ENCODE measurements around the gene TSEN15. TPM values are rescaled to one million over a fixed set of nuclear protein-coding genes. Genes with fewer than 3 reads are reported as not detected.

TSEN15 gene
- total and polyA plus RNA-seq, 5 experiments from 2014 or later, result 46.1 to 63.8 (median 48.7) TPM

- peaks cover 5 to 29% (median 14%) of the 10 kb centered on the region in 5 donors for H3K27me3 Mint-ChIP-seq
Measured at GRCh38 chr1:184049291-184049690, 2.2 kb upstream of the TSEN15 start.

GRCh38 chr1:184049836-184050468, 1.6 kb upstream of the TSEN15 start:
- Mint-ChIP-seq H3K9me3 (no peaks in the 10 kb centered on the region), H3K36me3 (peaks cover 0 to 13% (median 10%) of the 10 kb centered on the region in 3 donors), H3K27ac (peak overlapping the region in 6 of 10 donors; percentile 16 to 100 (median 76)), H3K4me3 (peak overlapping the region in 8 of 10 donors; percentile 8 to 99 (median 62)), H3K27me3 (peaks cover 5 to 29% (median 14%) of the 10 kb centered on the region in 5 donors), H3K4me1 (peaks cover 18 to 40% (median 37%) of the 10 kb centered on the region in 4 donors)
- no peak for DNase-seq
- POLR2A ChIA-PET, result interaction anchor here (2.0 kb wide), 1 partner anchor 93 kb away, joined by 26 read pairs; no protein-coding TSS in a partner anchor
- no peak for ATAC-seq

More at GRCh38 chr1:184049291-184049690, 2.2 kb upstream of the TSEN15 start:
- H3K36me3 Mint-ChIP-seq, result peaks cover 0 to 12% (median 5%) of the 10 kb centered on the region in 3 donors
- H3K4me3 Mint-ChIP-seq, result no peak overlapping the region
- H3K9me3 Mint-ChIP-seq, result no peaks in the 10 kb centered on the region
- no peak overlapping the region for H3K27ac Mint-ChIP-seq
- POLR2A ChIA-PET, result no interaction called here
- no peak for ATAC-seq
- peaks cover 16 to 36% (median 34%) of the 10 kb centered on the region in 4 donors for H3K4me1 Mint-ChIP-seq
- DNase-seq, result no peak

GRCh38 chr1:184050636-184051035, 894 bp upstream of the TSEN15 start:
- Mint-ChIP-seq H3K27me3 (peaks cover 5 to 29% (median 12%) of the 10 kb centered on the region in 5 donors), H3K4me1 (peaks cover 19 to 41% (median 39%) of the 10 kb centered on the region in 4 donors), H3K9me3 (no peaks in the 10 kb centered on the region), H3K27ac (peak overlapping the region; percentile 92 to 100 (median 96)), H3K4me3 (peak overlapping the region; percentile 95 to 100 (median 98)), H3K36me3 (peaks cover 0 to 17% (median 14%) of the 10 kb centered on the region in 3 donors)
- POLR2A ChIA-PET, result interaction anchor here (0.8 to 2.0 kb wide), 5 partner anchors 8 to 578 kb away, joined by 3 to 26 read pairs (median 4); partner anchors contain the start of gene SMG7
- no peak for ATAC-seq
- no peak for DNase-seq

GRCh38 chr1:184051138-184051484, 419 bp upstream of the TSEN15 start:
- no peak for DNase-seq
- H3K27ac Mint-ChIP-seq, result peak overlapping the region; percentile 92 to 100 (median 96)

GRCh38 chr1:184052194-184052559, 647 bp downstream of the TSEN15 start:
- DNase-seq, result no peak
- H3K27me3 Mint-ChIP-seq, result peaks cover 3 to 24% (median 12%) of the 10 kb centered on the region in 5 donors

More at GRCh38 chr1:184051138-184051484, 419 bp upstream of the TSEN15 start:
- H3K36me3 Mint-ChIP-seq, result peaks cover 0 to 17% (median 14%) of the 10 kb centered on the region in 3 donors
- ATAC-seq, result peak; percentile 31 to 39
- peaks cover 5 to 29% (median 12%) of the 10 kb centered on the region in 5 donors for H3K27me3 Mint-ChIP-seq
- no peaks in the 10 kb centered on the region for H3K9me3 Mint-ChIP-seq
- H3K4me3 Mint-ChIP-seq, result peak overlapping the region; percentile 95 to 100 (median 98)
- H3K4me1 Mint-ChIP-seq, result peaks cover 19 to 41% (median 39%) of the 10 kb centered on the region in 4 donors
- POLR2A ChIA-PET, result interaction anchor here (0.7 to 2.0 kb wide), 10 partner anchors 9 to 579 kb away, joined by 3 to 26 read pairs (median 4); partner anchors contain the start of genes COLGALT2 and SMG7

GRCh38 chr1:184052750-184053149, 1.2 kb downstream of the TSEN15 start:
- Mint-ChIP-seq H3K27me3 (peaks cover 0 to 19% (median 9%) of the 10 kb centered on the region in 5 donors), H3K4me1 (peaks cover 26 to 51% (median 46%) of the 10 kb centered on the region in 4 donors), H3K27ac (peak overlapping the region in 4 of 10 donors; percentile 56 to 100 (median 96))

More at GRCh38 chr1:184052194-184052559, 647 bp downstream of the TSEN15 start:
- POLR2A ChIA-PET, result interaction anchor here (1.1 to 2.0 kb wide), 4 partner anchors 10 to 106 kb away, joined by 3 to 26 read pairs (median 6); partner anchors contain the start of gene COLGALT2
- Mint-ChIP-seq H3K36me3 (peaks cover 0 to 24% (median 16%) of the 10 kb centered on the region in 3 donors), H3K4me1 (peaks cover 26 to 49% (median 45%) of the 10 kb centered on the region in 4 donors), H3K9me3 (no peaks in the 10 kb centered on the region), H3K27ac (peak overlapping the region; percentile 94 to 100 (median 96)), H3K4me3 (peak overlapping the region; percentile 95 to 100 (median 98))
- no peak for ATAC-seq

GRCh38 chr1:184053881-184054280, 2.4 kb downstream of the TSEN15 start:
- H3K4me1 Mint-ChIP-seq, result peaks cover 26 to 51% (median 46%) of the 10 kb centered on the region in 4 donors
- ATAC-seq (no peak), DNase-seq (no peak)
- peaks cover 0 to 9% (median 5%) of the 10 kb centered on the region in 5 donors for H3K27me3 Mint-ChIP-seq
- peak overlapping the region in 9 of 10 donors; percentile 2 to 96 (median 12) for H3K4me3 Mint-ChIP-seq
- H3K9me3 Mint-ChIP-seq, result no peaks in the 10 kb centered on the region
- peak overlapping the region in 1 of 10 donors; percentile 0 for H3K27ac Mint-ChIP-seq
- POLR2A ChIA-PET, result no interaction called here
- peaks cover 0 to 27% (median 13%) of the 10 kb centered on the region in 3 donors for H3K36me3 Mint-ChIP-seq

More at GRCh38 chr1:184052750-184053149, 1.2 kb downstream of the TSEN15 start:
- H3K36me3 Mint-ChIP-seq, result peaks cover 0 to 24% (median 13%) of the 10 kb centered on the region in 3 donors
- peak overlapping the region; percentile 95 to 100 (median 98) for H3K4me3 Mint-ChIP-seq
- H3K9me3 Mint-ChIP-seq, result no peaks in the 10 kb centered on the region
- ATAC-seq (no peak), DNase-seq (no peak)
- POLR2A ChIA-PET, result no interaction called here

- ATAC-seq, result no peak
- Mint-ChIP-seq H3K9me3 (no peaks in the 10 kb centered on the region), H3K27ac (peak overlapping the region in 2 of 10 donors; percentile 23 to 39), H3K36me3 (peaks cover 0 to 44% (median 21%) of the 10 kb centered on the region in 3 donors), H3K4me3 (peak overlapping the region in 1 of 10 donors; percentile 4), H3K4me1 (peaks cover 16 to 42% (median 37%) of the 10 kb centered on the region in 4 donors), H3K27me3 (no peaks in the 10 kb centered on the region)
- no peak for DNase-seq
- POLR2A ChIA-PET, result no interaction called here
Measured at GRCh38 chr1:184056921-184057555, 5.5 kb downstream of the TSEN15 start.

GRCh38 chr1:184059887-184060286, 8.4 kb downstream of the TSEN15 start:
- Mint-ChIP-seq H3K27ac (no peak overlapping the region), H3K9me3 (no peaks in the 10 kb centered on the region), H3K4me3 (no peak overlapping the region), H3K4me1 (peaks cover 11 to 31% (median 14%) of the 10 kb centered on the region in 4 donors), H3K27me3 (no peaks in the 10 kb centered on the region), H3K36me3 (peaks cover 5 to 54% (median 28%) of the 10 kb centered on the region in 3 donors)
- ATAC-seq (no peak), DNase-seq (no peak)
- POLR2A ChIA-PET, result no interaction called here

GRCh38 chr1:184060316-184060715, 8.8 kb downstream of the TSEN15 start:
- H3K4me3 Mint-ChIP-seq, result no peak overlapping the region
- POLR2A ChIA-PET, result no interaction called here
- peaks cover 11 to 27% (median 11%) of the 10 kb centered on the region in 4 donors for H3K4me1 Mint-ChIP-seq
- H3K27me3 Mint-ChIP-seq, result no peaks in the 10 kb centered on the region
- H3K36me3 Mint-ChIP-seq, result peaks cover 5 to 52% (median 26%) of the 10 kb centered on the region in 3 donors
- H3K27ac Mint-ChIP-seq, result no peak overlapping the region
- H3K9me3 Mint-ChIP-seq, result no peaks in the 10 kb centered on the region
- ATAC-seq (no peak), DNase-seq (no peak)

- H3K4me3 Mint-ChIP-seq, result no peak overlapping the region
- H3K9me3 Mint-ChIP-seq, result no peaks in the 10 kb centered on the region
- H3K27ac Mint-ChIP-seq, result no peak overlapping the region
- no peak for DNase-seq
- no peaks in the 10 kb centered on the region for H3K27me3 Mint-ChIP-seq
- ATAC-seq, result no peak
- POLR2A ChIA-PET, result no interaction called here
- peaks cover 5 to 60% (median 34%) of the 10 kb centered on the region in 3 donors for H3K36me3 Mint-ChIP-seq
- peaks cover 11 to 27% (median 12%) of the 10 kb centered on the region in 4 donors for H3K4me1 Mint-ChIP-seq
Measured at GRCh38 chr1:184061396-184062003, 10.0 kb downstream of the TSEN15 start.

- H3K27me3 Mint-ChIP-seq, result no peaks in the 10 kb centered on the region
- ATAC-seq (no peak), DNase-seq (no peak)
- no peaks in the 10 kb centered on the region for H3K9me3 Mint-ChIP-seq
- H3K4me1 Mint-ChIP-seq, result peaks cover 4 to 20% (median 5%) of the 10 kb centered on the region in 4 donors
- no peak overlapping the region for H3K27ac Mint-ChIP-seq
- peaks cover 5 to 61% (median 38%) of the 10 kb centered on the region in 3 donors for H3K36me3 Mint-ChIP-seq
- POLR2A ChIA-PET, result no interaction called here
- H3K4me3 Mint-ChIP-seq, result no peak overlapping the region
Measured at GRCh38 chr1:184062640-184063286, 11.2 kb downstream of the TSEN15 start.

Data from naive thymus-derived CD8-positive, alpha-beta T cell (primary cell).